CD4-positive, CD25-positive, alpha-beta regulatory T cell (primary cell): ENCODE measurements around the gene EPX. TPM values are rescaled to one million over a fixed set of nuclear protein-coding genes. Genes with fewer than 3 reads are reported as not detected.

ENCODE experiments used
- ATAC-seq, 2 donors: fragments of 150-1000 bp; cut with Tn5 transposase; one replicate each; pipeline ENCODE4 v1.10.0; 2021; ENCODE audit warnings: low read depth in 2 of 2, moderate number of reproducible peaks in 2 of 2, moderate library complexity in 1 of 2
- DNase-seq, 3 donors: peaks; one replicate each; pipeline versions ENCODE4 v3.0.0 to v3.0.0-alpha.2; 2012 to 2022; ENCODE audit warnings: mixed read lengths in 1 of 3
- H3K27ac ChIP-seq: one replicate; pipeline ENCODE4 v1.7.0; 2013; ENCODE audit warnings: mild to moderate bottlenecking, low read length; ENCODE audit not compliant: insufficient read depth, poor library complexity, severe bottlenecking
- H3K27me3 ChIP-seq: one replicate; pipeline ENCODE4 v1.7.0; 2013; ENCODE audit warnings: low read length; ENCODE audit not compliant: control insufficient read depth, insufficient read depth
- H3K36me3 ChIP-seq: one replicate; pipeline ENCODE4 v1.7.0; 2013; ENCODE audit warnings: mild to moderate bottlenecking, low read length, moderate library complexity; ENCODE audit not compliant: control insufficient read depth, insufficient read depth
- H3K4me1 ChIP-seq: 2 replicates; pipeline ENCODE4 v1.7.0; 2013; ENCODE audit warnings: mild to moderate bottlenecking, low read length; ENCODE audit not compliant: insufficient read depth, control insufficient read depth, poor library complexity, severe bottlenecking
- H3K4me3 ChIP-seq: one replicate; pipeline ENCODE4 v1.7.0; 2013; ENCODE audit warnings: low read depth, mild to moderate bottlenecking, low read length, moderate library complexity
- H3K9me3 ChIP-seq, 2 experiments: 1 replicate in 1 of 2; 2 replicates in 1 of 2; pipeline ENCODE4 v1.7.0; 2013; ENCODE audit warnings: low read length in 2 of 2, mild to moderate bottlenecking in 1 of 2, moderate library complexity in 1 of 2; ENCODE audit not compliant: control insufficient read depth in 2 of 2
- H3K27ac Mint-ChIP-seq, 3 donors: one replicate each; pipeline ENCODE4 v1.8.0; 2020 to 2022; ENCODE audit warnings: mild to moderate bottlenecking in 3 of 3, mixed read lengths in 3 of 3, moderate library complexity in 2 of 3
- H3K27me3 Mint-ChIP-seq: one replicate; pipeline ENCODE4 v1.8.0; 2022; ENCODE audit warnings: mild to moderate bottlenecking, mixed read lengths
- H3K36me3 Mint-ChIP-seq: one replicate; pipeline ENCODE4 v1.8.0; 2020; ENCODE audit warnings: mixed read lengths
- H3K4me1 Mint-ChIP-seq, 4 donors: one replicate each; pipeline ENCODE4 v1.8.0; 2020 to 2022; ENCODE audit warnings: mixed read lengths in 4 of 4, mild to moderate bottlenecking in 1 of 4
- H3K4me3 Mint-ChIP-seq, 4 donors: one replicate each; pipeline ENCODE4 v1.8.0; 2020 to 2022; ENCODE audit warnings: mild to moderate bottlenecking in 4 of 4, mixed read lengths in 4 of 4, moderate library complexity in 3 of 4
- H3K9me3 Mint-ChIP-seq, 7 donors: one replicate each; pipeline ENCODE4 v1.8.0; 2020 to 2022; ENCODE audit warnings: mixed read lengths in 7 of 7, mild to moderate bottlenecking in 3 of 7, moderate library complexity in 2 of 7
- polyA plus RNA-seq, 4 donors: library from polyadenylated mRNA; unstranded; fragments of 300-500 nt; fragmentation: Illumina TruSeq; gene quantifications; one replicate each; pipeline ENCODE4 v1.2.3, GENCODE V29; 2021
- total RNA-seq: library from RNA; stranded (reverse); gene quantifications from one replicate; pipeline ENCODE4 v1.2.3, GENCODE V29; 2022

Gene EPX
- total and polyA plus RNA-seq, 5 donors from 2014 or later, result not detected

- no peak for ATAC-seq
- H3K36me3 ChIP-seq, result no peaks in the 10 kb centered on the region
- peaks cover 8% of the 10 kb centered on the region for H3K27me3 ChIP-seq
- peak overlapping the region; percentile 77 for H3K4me3 ChIP-seq
- no peaks in the 10 kb centered on the region for H3K9me3 ChIP-seq
- H3K4me1 Mint-ChIP-seq, result peaks cover 26 to 82% (median 43%) of the 10 kb centered on the region in 4 donors
- DNase-seq, result peak in 1 of 3 donors; percentile 29
- peaks cover 42% of the 10 kb centered on the region for H3K4me1 ChIP-seq
- H3K27ac ChIP-seq, result peak overlapping the region; percentile 66
- peak overlapping the region; percentile 33 to 84 (median 76) for H3K4me3 Mint-ChIP-seq
- H3K36me3 Mint-ChIP-seq, result no peaks in the 10 kb centered on the region
- peaks cover 0 to 9% (median 1%) of the 10 kb centered on the region in 7 donors for H3K9me3 Mint-ChIP-seq
- H3K27ac Mint-ChIP-seq, result peak overlapping the region in 2 of 3 donors; percentile 86 to 94
- peaks cover 41% of the 10 kb centered on the region for H3K27me3 Mint-ChIP-seq
Observed at GRCh38 chr17:58153671-58154070, 38.9 kb upstream of the EPX start.

GRCh38 chr17:58156839-58157803 lies 35.4 kb upstream of the EPX start:
- Mint-ChIP-seq H3K36me3 (peaks cover 4% of the 10 kb centered on the region), H3K27me3 (peaks cover 40% of the 10 kb centered on the region), H3K4me3 (peak overlapping the region; percentile 93 to 99 (median 96)), H3K9me3 (peaks cover 0 to 9% (median 1%) of the 10 kb centered on the region in 7 donors), H3K27ac (peak overlapping the region; percentile 84 to 96 (median 92)), H3K4me1 (peaks cover 26 to 62% (median 42%) of the 10 kb centered on the region in 4 donors)
- Histone ChIP-seq H3K9me3 (no peaks in the 10 kb centered on the region), H3K36me3 (no peaks in the 10 kb centered on the region), H3K27me3 (peaks cover 5% of the 10 kb centered on the region), H3K4me1 (peaks cover 38% of the 10 kb centered on the region), H3K4me3 (peak overlapping the region; percentile 78), H3K27ac (peak overlapping the region; percentile 68)
- ATAC-seq (peak; percentile 63 to 64), DNase-seq (peak; percentile 19 to 71 (median 42))

- H3K36me3 Mint-ChIP-seq, result peaks cover 4% of the 10 kb centered on the region
- no peak overlapping the region for H3K27ac Mint-ChIP-seq
- H3K4me1 Mint-ChIP-seq, result peaks cover 25 to 51% (median 32%) of the 10 kb centered on the region in 4 donors
- Histone ChIP-seq H3K36me3 (no peaks in the 10 kb centered on the region), H3K27ac (no peak overlapping the region), H3K4me1 (peaks cover 27% of the 10 kb centered on the region), H3K9me3 (no peaks in the 10 kb centered on the region), H3K4me3 (no peak overlapping the region), H3K27me3 (peaks cover 14% of the 10 kb centered on the region)
- H3K9me3 Mint-ChIP-seq, result peaks cover 0 to 9% (median 1%) of the 10 kb centered on the region in 7 donors
- DNase-seq (no peak), ATAC-seq (no peak)
- H3K4me3 Mint-ChIP-seq, result no peak overlapping the region
- peaks cover 47% of the 10 kb centered on the region for H3K27me3 Mint-ChIP-seq
Observed at GRCh38 chr17:58158181-58158580, 34.3 kb upstream of the EPX start.

GRCh38 chr17:58161566-58161965 lies 31.0 kb upstream of the EPX start:
- Mint-ChIP-seq H3K27ac (no peak overlapping the region), H3K36me3 (peaks cover 4% of the 10 kb centered on the region), H3K4me3 (no peak overlapping the region), H3K27me3 (peaks cover 53% of the 10 kb centered on the region), H3K4me1 (peaks cover 10 to 21% (median 16%) of the 10 kb centered on the region in 4 donors), H3K9me3 (peaks cover 0 to 4% (median 1%) of the 10 kb centered on the region in 7 donors)
- no peak overlapping the region for H3K27ac ChIP-seq
- no peaks in the 10 kb centered on the region for H3K9me3 ChIP-seq
- no peak for ATAC-seq
- no peak for DNase-seq
- peaks cover 15% of the 10 kb centered on the region for H3K27me3 ChIP-seq
- H3K4me3 ChIP-seq, result no peak overlapping the region
- peaks cover 13% of the 10 kb centered on the region for H3K4me1 ChIP-seq
- no peaks in the 10 kb centered on the region for H3K36me3 ChIP-seq

GRCh38 chr17:58165981-58166380 lies 26.5 kb upstream of the EPX start:
- peaks cover 20 to 33% (median 25%) of the 10 kb centered on the region in 4 donors for H3K4me1 Mint-ChIP-seq
- no peak for ATAC-seq
- no peaks in the 10 kb centered on the region for H3K36me3 ChIP-seq

GRCh38 chr17:58166682-58167081 lies 25.8 kb upstream of the EPX start, which contains the start of gene OR4D2:
Gene OR4D2, plus strand, starts transcription at chr17:58166982. Its CDS starts 2,674 bp downstream, at chr17:58169656.
- Histone ChIP-seq H3K27ac (no peak within 1 kb of the TSS), H3K27me3 (peaks cover 12% of the 10 kb centered on the region), H3K4me1 (peaks cover 20% of the 10 kb centered on the region), H3K9me3 (no peaks in the 10 kb centered on the region), H3K36me3 (no peaks in the 10 kb centered on the region), H3K4me3 (no peak within 1 kb of the TSS)
- Mint-ChIP-seq H3K4me1 (peaks cover 25 to 38% (median 31%) of the 10 kb centered on the region in 4 donors), H3K4me3 (no peak within 1 kb of the TSS), H3K27ac (peak within 1 kb of the TSS in 2 of 3 donors; percentile 50 to 65), H3K36me3 (peaks cover 3% of the 10 kb centered on the region), H3K9me3 (no peaks in the 10 kb centered on the region), H3K27me3 (peaks cover 33% of the 10 kb centered on the region)
- ATAC-seq (no peak), DNase-seq (no peak)

More at GRCh38 chr17:58165981-58166380, 26.5 kb upstream of the EPX start:
- Mint-ChIP-seq H3K36me3 (peaks cover 3% of the 10 kb centered on the region), H3K9me3 (peaks cover 0 to 1% (median 0%) of the 10 kb centered on the region in 7 donors), H3K4me3 (no peak overlapping the region), H3K27me3 (peaks cover 30% of the 10 kb centered on the region), H3K27ac (peak overlapping the region in 1 of 3 donors; percentile 12)
- peaks cover 20% of the 10 kb centered on the region for H3K4me1 ChIP-seq
- no peak for DNase-seq
- no peak overlapping the region for H3K4me3 ChIP-seq
- no peak overlapping the region for H3K27ac ChIP-seq
- H3K9me3 ChIP-seq, result no peaks in the 10 kb centered on the region
- H3K27me3 ChIP-seq, result peaks cover 12% of the 10 kb centered on the region

- no peak for ATAC-seq
- peak overlapping the region; percentile 60 for H3K4me3 ChIP-seq
Observed at GRCh38 chr17:58170622-58171021, 21.9 kb upstream of the EPX start.

More at GRCh38 chr17:58170622-58171021, 21.9 kb upstream of the EPX start:
- peaks cover 31 to 46% (median 39%) of the 10 kb centered on the region in 4 donors for H3K4me1 Mint-ChIP-seq
- H3K9me3 ChIP-seq, result no peaks in the 10 kb centered on the region
- peak overlapping the region; percentile 43 for H3K27ac ChIP-seq
- H3K36me3 Mint-ChIP-seq, result peaks cover 3% of the 10 kb centered on the region
- peaks cover 30% of the 10 kb centered on the region for H3K27me3 Mint-ChIP-seq
- H3K9me3 Mint-ChIP-seq, result no peaks in the 10 kb centered on the region
- H3K4me1 ChIP-seq, result peaks cover 27% of the 10 kb centered on the region
- peak in 1 of 3 donors; percentile 41 for DNase-seq
- peak overlapping the region in 3 of 4 donors; percentile 63 to 84 (median 75) for H3K4me3 Mint-ChIP-seq
- H3K27me3 ChIP-seq, result no peaks in the 10 kb centered on the region
- H3K27ac Mint-ChIP-seq, result peak overlapping the region; percentile 81 to 92 (median 87)
- no peaks in the 10 kb centered on the region for H3K36me3 ChIP-seq
